GF-D8 (cell line): ENCODE results near the gene ZNF597.

Experiments used
- DNase-seq: peaks from one replicate; lab custom pipeline; 2025; lab: John Stamatoyannopoulos, UW

The ZNF597 gene

DNA sequence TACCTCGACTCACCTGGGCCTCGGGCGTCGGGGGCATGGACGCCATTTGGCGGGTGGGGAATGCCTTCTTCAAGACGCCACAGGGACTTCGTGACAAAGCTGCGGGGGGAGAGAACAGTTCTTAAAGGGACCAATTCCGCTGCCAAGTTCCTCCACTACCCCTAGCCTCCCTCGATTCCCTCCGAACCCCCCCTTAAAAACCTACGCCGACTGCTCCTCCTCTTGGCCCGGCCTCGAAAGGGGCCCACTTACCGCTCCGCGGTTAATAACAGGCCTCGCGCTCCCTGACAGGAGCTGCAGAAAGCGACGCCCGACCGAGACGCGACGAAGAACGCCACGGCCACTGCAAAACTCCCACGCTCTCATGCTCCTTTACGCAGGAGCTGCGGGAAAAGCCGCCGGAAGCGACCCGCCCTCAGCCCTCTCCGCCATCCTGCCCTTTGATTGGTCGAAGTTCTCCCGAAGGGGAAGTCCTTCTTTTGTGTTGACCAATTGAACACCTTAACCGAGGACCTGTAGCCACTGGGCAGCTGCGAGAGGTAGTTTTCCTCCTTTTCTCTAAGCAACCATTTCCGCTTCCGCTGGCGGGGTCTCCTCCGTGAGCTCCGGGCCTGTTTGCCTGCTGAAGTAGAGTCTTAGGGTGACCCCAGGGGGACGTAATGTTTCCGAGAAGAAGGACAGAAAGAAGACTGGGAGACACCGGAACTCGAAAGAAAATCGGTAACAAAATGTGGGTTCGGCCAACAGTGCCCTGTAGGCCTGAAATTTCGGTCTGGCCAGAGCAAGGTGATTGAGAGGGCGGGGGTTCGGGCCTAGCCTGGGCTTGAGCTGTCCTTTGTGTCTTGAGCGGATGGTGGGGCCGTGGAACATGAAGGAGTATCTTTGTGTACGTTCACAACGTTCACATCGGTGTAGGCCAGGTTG lies at the start of gene ZNF597, which contains the start of gene NAA60:
Gene ZNF597, minus strand, starts transcription at position 397 of the 924 bp plus-strand sequence. Its CDS starts 351 bp downstream, at position 46.
Gene NAA60, plus strand, starts transcription at position 573 of the 924 bp plus-strand sequence. CDS start 32,548 bp downstream, outside the sequence.
- DNase-seq = peak; percentile 87

GRCh38 chr16:3492356-3492755 lies 49.1 kb upstream of the ZNF597 start:
- DNase-seq = no peak

GRCh38 chr16:3490911-3491629 lies 47.8 kb upstream of the ZNF597 start:
- no peak for DNase-seq

- no peak for DNase-seq
Measured at GRCh38 chr16:3488801-3489200, 45.5 kb upstream of the ZNF597 start.

- no peak for DNase-seq
Measured at GRCh38 chr16:3487521-3488410, 44.5 kb upstream of the ZNF597 start.

GRCh38 chr16:3486506-3487215 lies 43.4 kb upstream of the ZNF597 start:
- no peak for DNase-seq

GRCh38 chr16:3485821-3486505 lies 42.7 kb upstream of the ZNF597 start:
- DNase-seq = no peak

- DNase-seq = no peak
Measured at GRCh38 chr16:3485097-3485745, 41.9 kb upstream of the ZNF597 start.

GRCh38 chr16:3484318-3485096 lies 41.2 kb upstream of the ZNF597 start:
- DNase-seq = no peak

DNA sequence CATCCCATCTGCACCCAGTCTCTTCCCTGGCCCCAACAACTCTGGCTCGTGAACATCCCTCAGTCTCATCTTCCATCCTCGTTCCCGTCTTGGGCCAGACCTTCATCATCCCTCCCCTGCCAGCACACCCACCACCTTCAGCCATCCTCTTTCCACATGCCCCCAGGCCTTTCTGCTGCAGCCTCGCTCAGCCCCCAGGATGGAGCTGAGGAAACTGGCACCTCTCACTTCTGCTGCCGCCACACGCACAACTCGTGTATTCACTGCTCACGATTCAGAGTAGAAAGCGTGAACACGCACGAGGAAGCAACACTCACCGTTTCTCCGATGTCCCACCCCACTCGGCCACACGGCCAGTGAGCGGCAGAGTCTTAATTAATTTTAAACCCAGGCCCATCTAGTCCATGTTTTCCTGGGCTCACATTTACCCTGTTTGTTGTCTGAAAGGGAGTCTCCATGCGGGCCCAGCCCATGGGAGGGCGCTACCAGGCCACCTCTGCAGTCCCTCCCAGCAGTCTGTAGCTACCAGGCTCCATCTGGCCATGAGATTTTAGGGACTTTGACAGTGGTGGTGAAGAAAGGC lies 39.4 kb upstream of the ZNF597 start:
- DNase-seq = no peak

DNA sequence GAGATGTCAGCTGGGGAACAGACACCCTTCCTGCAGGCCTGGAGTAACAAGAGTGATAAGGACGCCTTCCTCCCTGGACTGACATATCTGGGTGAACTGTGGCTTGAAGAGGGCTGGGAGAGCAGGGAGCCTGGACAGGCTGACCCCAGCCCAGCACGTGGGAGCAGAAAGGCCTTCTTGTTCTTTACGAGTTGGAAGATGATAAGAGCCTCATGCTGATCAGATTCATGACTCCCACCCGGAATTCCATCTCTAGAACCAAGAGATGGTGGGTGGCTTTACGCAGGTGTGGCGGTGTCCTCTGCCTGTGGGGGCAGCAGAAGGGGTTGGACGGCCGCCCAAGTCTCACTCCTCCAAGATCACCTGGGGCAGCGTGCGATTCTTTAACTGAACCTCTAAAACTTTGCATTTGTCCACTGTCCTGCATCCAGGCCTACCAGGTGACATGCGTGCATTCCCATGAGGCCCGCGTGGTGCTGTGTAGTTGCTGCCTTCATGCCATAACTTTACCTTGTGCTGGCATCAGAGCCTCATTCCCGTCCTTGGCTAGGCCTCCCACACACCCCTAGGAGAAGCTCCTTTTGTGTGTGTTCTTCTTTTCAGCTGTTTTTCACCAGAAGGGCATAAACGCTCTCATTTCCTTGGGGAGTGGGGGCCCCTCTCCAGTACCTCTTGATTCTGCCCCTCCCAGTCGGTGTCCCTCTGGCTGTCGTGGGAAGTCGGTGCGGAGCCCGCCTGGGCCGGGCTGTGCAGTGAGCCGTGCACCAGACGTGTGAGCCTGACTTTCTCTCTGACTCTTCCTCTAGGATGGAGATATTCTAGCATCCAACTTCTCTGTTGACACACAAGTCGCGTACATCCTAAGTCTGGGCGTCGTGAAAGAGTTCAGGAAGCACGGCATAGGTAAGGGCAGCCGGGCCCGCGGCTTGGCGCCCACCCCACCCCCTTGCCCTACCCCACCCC lies 38.7 kb upstream of the ZNF597 start:
- no peak for DNase-seq

GRCh38 chr16:3480901-3481695 lies 37.8 kb upstream of the ZNF597 start:
- no peak for DNase-seq

GRCh38 chr16:3479654-3480216 lies 36.4 kb upstream of the ZNF597 start:
- DNase-seq = no peak

GRCh38 chr16:3478242-3478925 lies 35.1 kb upstream of the ZNF597 start:
- DNase-seq = no peak

DNA sequence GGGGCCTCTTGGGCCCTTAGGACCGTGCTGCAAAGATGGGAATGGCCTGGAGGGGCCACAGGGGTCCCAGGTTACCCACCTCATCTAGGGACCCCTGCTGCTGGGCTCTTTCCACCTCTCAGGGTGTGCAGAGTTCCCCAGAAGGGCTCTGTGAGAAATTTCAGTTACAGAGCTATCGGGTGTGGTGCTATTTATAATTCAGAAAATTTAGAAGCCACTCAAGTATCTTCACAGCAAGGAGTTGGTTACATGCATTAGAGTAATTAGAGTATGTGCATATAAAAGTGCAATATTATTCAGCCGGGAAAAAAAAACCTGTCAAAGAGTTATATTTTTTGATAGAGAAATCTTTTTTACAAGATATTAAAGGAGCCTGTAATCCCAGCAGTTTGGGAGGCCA lies 33.1 kb upstream of the ZNF597 start:
- no peak for DNase-seq
